Panc1 (cell line): ENCODE measurements around the gene LTB4R. TPM values are rescaled to one million over a fixed set of nuclear protein-coding genes. Genes with fewer than 3 reads are reported as not detected.

Experiments used
- ATAC-seq: fragments of 200-7000 bp; cut with Tn5 transposase; 2 replicates; pipeline ENCODE4 v1.9.1; 2020; ENCODE audit warnings: mild to moderate bottlenecking, moderate library complexity
- BruUV-seq: library from RNA; stranded (reverse); fragments of 400-500 nt; replicated peaks from 2 replicates; lab custom pipeline; 2021; lab: Mats Ljungman, UMichigan
- CTCF ChIA-PET: fragments of 300-600 bp; sonication (Branson Sonifier 250); formaldehyde crosslinking; loops from one replicate; lab custom pipeline; 2022; ENCODE audit warnings: antibody characterized with exemption; lab: Charles Lee
- POLR2A ChIA-PET: fragments of 300-600 bp; sonication (Branson Sonifier 250); formaldehyde crosslinking; loops from one replicate; lab custom pipeline; 2022; ENCODE audit warnings: antibody characterized with exemption; lab: Charles Lee
- DNase-seq: peaks from one replicate; pipeline ENCODE4 v3.0.0-alpha.2; 2010; ENCODE audit warnings: low read depth, low spot score
- H3K27ac ChIP-seq: 2 replicates; pipeline ENCODE4 v1.5.1; 2011; ENCODE audit warnings: mild to moderate bottlenecking, low read length, inconsistent platforms
- H3K27me3 ChIP-seq: fragments of 200-500 bp; sonication (Bioruptor generic); 2 replicates; pipeline ENCODE4 v1.6.0; 2014; ENCODE audit warnings: low read length, inconsistent platforms; ENCODE audit not compliant: control insufficient read depth, insufficient read depth
- H3K36me3 ChIP-seq: fragments of 200-500 bp; sonication (Bioruptor generic); 2 replicates; pipeline ENCODE4 v1.5.1; 2014; ENCODE audit warnings: inconsistent platforms, mild to moderate bottlenecking, low read length, moderate library complexity; ENCODE audit not compliant: control insufficient read depth, insufficient read depth
- H3K4me1 ChIP-seq: 2 replicates; pipeline ENCODE4 v1.5.1; 2011; ENCODE audit warnings: inconsistent platforms, mild to moderate bottlenecking, low read length, moderate library complexity; ENCODE audit not compliant: control insufficient read depth, insufficient read depth
- H3K4me3 ChIP-seq, 2 experiments: 2 replicates each; pipeline ENCODE4 v1.5.1; 2011 to 2012; ENCODE audit warnings: low read depth in 2 of 2, low read length in 2 of 2, mild to moderate bottlenecking in 2 of 2, inconsistent platforms in 1 of 2, moderate library complexity in 1 of 2
- H3K9me3 ChIP-seq: fragments of 200-500 bp; sonication (Bioruptor generic); 2 replicates; pipeline ENCODE4 v1.5.1; 2014; ENCODE audit warnings: low read depth, mild to moderate bottlenecking, inconsistent platforms, low read length, moderate library complexity; ENCODE audit not compliant: control insufficient read depth, insufficient read depth
- POLR2AphosphoS5 ChIP-seq: IDR thresholded peaks from 2 replicates; pipeline ENCODE4 v1.6.1; 2012; ENCODE audit warnings: mild to moderate bottlenecking, low read depth, low read length, moderate library complexity
- SIN3A ChIP-seq: IDR thresholded peaks from 2 replicates; pipeline ENCODE4 v1.6.1; 2012; ENCODE audit warnings: low read depth, mild to moderate bottlenecking, low read length, moderate library complexity, borderline replicate concordance; ENCODE audit not compliant: insufficient read depth
- TCF7L2 ChIP-seq: IDR thresholded peaks from 2 replicates; pipeline ENCODE4 v1.6.1; 2011; ENCODE audit warnings: mild to moderate bottlenecking, low read depth, low read length, inconsistent platforms
- in situ Hi-C: cut with HindIII; loops from 2 replicates; pipeline ENCODE4 v1.10.0; 2016; ENCODE audit warnings: low sequenced_read_pairs, low pct_unique_long_range_greater_than_20kb
- intact Hi-C: fragments of 100-400 bp; cut with micrococcal nuclease; formaldehyde crosslinking; loops from one replicate; pipeline ENCODE4 v1.10.0; 2022; ENCODE audit not compliant: unreplicated experiment
- total RNA-seq: library from RNA; stranded (reverse); gene quantifications from one replicate; pipeline ENCODE4 v1.2.1, GENCODE V29; 2021; ENCODE audit not compliant: unreplicated experiment
- TF ChIP-seq, protein P1 (sequence below): fragments of 450-650 bp; IDR thresholded peaks from 2 replicates; pipeline ENCODE4 v1.5.1; 2017; ENCODE audit warnings: mild to moderate bottlenecking
- TF ChIP-seq, protein P2 (sequence below), 2 experiments: IDR thresholded peaks; 2 replicates each; pipeline ENCODE4 v1.6.1; 2011 to 2012; ENCODE audit warnings: low read depth in 2 of 2, control low read depth in 1 of 2, low read length in 1 of 2, mild to moderate bottlenecking in 1 of 2, moderate library complexity in 1 of 2; ENCODE audit not compliant: insufficient read depth in 1 of 2

The LTB4R gene
- total RNA-seq, 1 experiment from 2014 or later = 4.8 TPM

DNA sequence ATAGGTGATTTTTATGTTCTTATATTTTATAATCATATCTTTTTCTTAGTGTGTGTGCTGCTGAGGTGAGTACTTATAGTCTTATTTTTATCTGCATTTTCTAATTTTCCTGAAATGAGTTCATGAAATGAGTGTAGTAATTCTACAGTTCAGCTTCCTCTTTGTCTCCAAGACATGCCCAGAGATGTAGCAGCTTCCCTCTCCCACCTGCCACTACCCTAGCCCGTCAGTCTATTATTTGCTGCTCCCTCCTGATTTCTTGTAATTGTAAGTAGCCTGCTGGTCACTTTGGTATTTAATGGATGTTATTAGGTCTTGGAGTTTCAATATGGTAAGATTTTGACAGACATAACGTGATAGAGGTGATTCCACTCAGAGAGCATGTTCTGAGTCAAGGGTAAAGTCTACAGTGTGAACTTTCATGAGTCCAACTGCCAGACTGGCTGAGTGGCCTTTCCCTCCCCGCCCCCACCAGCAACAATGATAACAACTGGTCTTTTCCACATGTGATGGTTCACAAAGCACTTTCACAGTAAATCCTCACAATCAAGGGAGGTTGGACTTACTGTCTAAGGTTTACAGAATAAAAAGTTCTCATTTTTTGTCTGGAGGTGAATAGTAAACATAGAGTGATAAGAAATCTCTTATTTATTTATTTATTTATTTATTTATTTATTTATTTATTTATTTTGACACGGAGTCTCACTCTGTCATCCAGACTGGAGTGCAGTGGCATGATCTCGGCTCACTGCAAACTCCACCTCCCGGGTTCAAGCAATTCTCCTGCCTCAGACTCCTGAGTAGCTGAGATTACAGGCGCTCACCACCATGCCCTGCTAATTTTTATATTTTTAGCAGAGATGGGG is 32.7 kb downstream of the LTB4R start:
- intact Hi-C loops (no loop called here), in situ Hi-C loops (no loop called here)
- Histone ChIP-seq H3K36me3 (no peaks in the 10 kb centered on the region), H3K4me3 (no peak overlapping the region), H3K4me1 (no peaks in the 10 kb centered on the region), H3K9me3 (no peaks in the 10 kb centered on the region), H3K27ac (no peak overlapping the region), H3K27me3 (no peaks in the 10 kb centered on the region; the same call in 1 of the 2 replicates)
- ATAC-seq (no peak), DNase-seq (no peak)
- POLR2A ChIA-PET = no interaction called here
- TF ChIP-seq TCF7L2 (no peak), SIN3A (no peak), POLR2AphosphoS5 (no peak)
- TF ChIP-seq, protein P1, sequence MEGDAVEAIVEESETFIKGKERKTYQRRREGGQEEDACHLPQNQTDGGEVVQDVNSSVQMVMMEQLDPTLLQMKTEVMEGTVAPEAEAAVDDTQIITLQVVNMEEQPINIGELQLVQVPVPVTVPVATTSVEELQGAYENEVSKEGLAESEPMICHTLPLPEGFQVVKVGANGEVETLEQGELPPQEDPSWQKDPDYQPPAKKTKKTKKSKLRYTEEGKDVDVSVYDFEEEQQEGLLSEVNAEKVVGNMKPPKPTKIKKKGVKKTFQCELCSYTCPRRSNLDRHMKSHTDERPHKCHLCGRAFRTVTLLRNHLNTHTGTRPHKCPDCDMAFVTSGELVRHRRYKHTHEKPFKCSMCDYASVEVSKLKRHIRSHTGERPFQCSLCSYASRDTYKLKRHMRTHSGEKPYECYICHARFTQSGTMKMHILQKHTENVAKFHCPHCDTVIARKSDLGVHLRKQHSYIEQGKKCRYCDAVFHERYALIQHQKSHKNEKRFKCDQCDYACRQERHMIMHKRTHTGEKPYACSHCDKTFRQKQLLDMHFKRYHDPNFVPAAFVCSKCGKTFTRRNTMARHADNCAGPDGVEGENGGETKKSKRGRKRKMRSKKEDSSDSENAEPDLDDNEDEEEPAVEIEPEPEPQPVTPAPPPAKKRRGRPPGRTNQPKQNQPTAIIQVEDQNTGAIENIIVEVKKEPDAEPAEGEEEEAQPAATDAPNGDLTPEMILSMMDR = no peak
- TF ChIP-seq, protein P2, sequence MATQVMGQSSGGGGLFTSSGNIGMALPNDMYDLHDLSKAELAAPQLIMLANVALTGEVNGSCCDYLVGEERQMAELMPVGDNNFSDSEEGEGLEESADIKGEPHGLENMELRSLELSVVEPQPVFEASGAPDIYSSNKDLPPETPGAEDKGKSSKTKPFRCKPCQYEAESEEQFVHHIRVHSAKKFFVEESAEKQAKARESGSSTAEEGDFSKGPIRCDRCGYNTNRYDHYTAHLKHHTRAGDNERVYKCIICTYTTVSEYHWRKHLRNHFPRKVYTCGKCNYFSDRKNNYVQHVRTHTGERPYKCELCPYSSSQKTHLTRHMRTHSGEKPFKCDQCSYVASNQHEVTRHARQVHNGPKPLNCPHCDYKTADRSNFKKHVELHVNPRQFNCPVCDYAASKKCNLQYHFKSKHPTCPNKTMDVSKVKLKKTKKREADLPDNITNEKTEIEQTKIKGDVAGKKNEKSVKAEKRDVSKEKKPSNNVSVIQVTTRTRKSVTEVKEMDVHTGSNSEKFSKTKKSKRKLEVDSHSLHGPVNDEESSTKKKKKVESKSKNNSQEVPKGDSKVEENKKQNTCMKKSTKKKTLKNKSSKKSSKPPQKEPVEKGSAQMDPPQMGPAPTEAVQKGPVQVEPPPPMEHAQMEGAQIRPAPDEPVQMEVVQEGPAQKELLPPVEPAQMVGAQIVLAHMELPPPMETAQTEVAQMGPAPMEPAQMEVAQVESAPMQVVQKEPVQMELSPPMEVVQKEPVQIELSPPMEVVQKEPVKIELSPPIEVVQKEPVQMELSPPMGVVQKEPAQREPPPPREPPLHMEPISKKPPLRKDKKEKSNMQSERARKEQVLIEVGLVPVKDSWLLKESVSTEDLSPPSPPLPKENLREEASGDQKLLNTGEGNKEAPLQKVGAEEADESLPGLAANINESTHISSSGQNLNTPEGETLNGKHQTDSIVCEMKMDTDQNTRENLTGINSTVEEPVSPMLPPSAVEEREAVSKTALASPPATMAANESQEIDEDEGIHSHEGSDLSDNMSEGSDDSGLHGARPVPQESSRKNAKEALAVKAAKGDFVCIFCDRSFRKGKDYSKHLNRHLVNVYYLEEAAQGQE (IDR thresholded peaks at IDR 0.05; ENCODE audit: insufficient read depth in 1 of 2, low read depth in 2 of 2, low read length in 1 of 2) = no peak
- CTCF ChIA-PET = no interaction called here
- BruUV-seq = no TSS peak

DNA sequence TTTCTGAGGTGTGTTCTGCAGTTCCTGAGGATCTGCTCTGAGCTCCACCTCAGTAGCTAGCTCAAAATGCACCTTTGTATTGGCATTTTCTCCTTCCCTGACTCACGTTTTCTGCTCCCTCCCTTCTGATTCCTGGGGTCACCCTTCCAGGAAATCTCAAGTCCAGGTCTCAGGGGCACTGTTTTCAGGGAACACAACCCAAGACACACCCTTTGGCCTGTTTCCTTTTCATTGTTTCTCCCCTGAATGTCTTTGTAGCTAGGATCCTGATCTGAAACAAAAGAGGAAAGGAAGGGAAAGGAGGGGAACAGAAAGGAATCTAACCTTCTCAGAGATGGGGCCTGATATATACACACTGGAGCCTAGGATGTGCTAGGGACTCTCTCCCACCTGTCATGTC is 35.8 kb downstream of the LTB4R start:
- intact Hi-C loops = no loop called here
- Histone ChIP-seq H3K27ac (no peak overlapping the region), H3K4me3 (no peak overlapping the region), H3K36me3 (no peaks in the 10 kb centered on the region), H3K27me3 (no peaks in the 10 kb centered on the region), H3K4me1 (no peaks in the 10 kb centered on the region), H3K9me3 (no peaks in the 10 kb centered on the region)
- ChIA-PET CTCF (no interaction called here), POLR2A (no interaction called here)
- TF ChIP-seq, protein P2 (IDR thresholded peaks at IDR 0.05; ENCODE audit: insufficient read depth in 1 of 2, low read depth in 2 of 2, low read length in 1 of 2) = no peak
- TF ChIP-seq SIN3A (no peak), TCF7L2 (no peak)
- DNase-seq = no peak
- no TSS peak for BruUV-seq
- ATAC-seq = no peak
- in situ Hi-C loops = no loop called here
